ENCODE results near the gene IFT22.

Gene IFT22

GRCh38 chr7:101321491-101322401 lies at the start of gene IFT22:
IFT22 (minus strand) TSS chr7:101321812; CDS start chr7:101321709, 103 bp downstream.
- TF ChIP-seq, protein P1, sequence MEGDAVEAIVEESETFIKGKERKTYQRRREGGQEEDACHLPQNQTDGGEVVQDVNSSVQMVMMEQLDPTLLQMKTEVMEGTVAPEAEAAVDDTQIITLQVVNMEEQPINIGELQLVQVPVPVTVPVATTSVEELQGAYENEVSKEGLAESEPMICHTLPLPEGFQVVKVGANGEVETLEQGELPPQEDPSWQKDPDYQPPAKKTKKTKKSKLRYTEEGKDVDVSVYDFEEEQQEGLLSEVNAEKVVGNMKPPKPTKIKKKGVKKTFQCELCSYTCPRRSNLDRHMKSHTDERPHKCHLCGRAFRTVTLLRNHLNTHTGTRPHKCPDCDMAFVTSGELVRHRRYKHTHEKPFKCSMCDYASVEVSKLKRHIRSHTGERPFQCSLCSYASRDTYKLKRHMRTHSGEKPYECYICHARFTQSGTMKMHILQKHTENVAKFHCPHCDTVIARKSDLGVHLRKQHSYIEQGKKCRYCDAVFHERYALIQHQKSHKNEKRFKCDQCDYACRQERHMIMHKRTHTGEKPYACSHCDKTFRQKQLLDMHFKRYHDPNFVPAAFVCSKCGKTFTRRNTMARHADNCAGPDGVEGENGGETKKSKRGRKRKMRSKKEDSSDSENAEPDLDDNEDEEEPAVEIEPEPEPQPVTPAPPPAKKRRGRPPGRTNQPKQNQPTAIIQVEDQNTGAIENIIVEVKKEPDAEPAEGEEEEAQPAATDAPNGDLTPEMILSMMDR (IDR thresholded peaks at IDR 0.05; ENCODE audit: low read depth, low read length) = peak; percentile 55
- in situ Hi-C loops (cut with HindIII; ENCODE audit: low sequenced_read_pairs) = no loop called here
- peak within 1 kb of the TSS; percentile 79 for H3K4me3 ChIP-seq (ENCODE audit: low read depth, low read length)
- DNase-seq (ENCODE audit: low read depth, low spot score) = peak; percentile 86

DNA sequence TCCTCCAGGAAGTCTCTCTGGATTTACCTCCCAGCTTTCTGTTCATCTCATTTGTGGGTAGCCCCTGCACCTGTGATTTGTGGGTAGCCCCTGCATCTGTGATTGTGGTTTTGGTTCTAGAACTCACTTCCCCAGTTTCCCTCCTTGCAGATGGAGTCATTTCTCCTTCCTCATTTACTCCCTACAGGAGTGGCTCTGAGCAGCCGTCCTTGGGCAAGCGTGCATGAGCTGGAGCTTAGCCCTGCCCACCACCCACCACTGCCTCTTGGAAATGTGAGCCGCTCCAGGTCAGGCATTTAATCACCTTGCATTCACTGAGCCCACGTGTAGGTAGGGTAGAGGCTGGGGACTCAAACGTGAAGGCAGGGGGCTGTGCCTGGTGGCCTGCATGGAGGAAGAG lies 49.2 kb upstream of the IFT22 start:
- H3K4me3 ChIP-seq (ENCODE audit: low read depth, low read length) = no peak overlapping the region
- DNase-seq (ENCODE audit: low read depth, low spot score) = no peak
- in situ Hi-C loops (cut with HindIII; ENCODE audit: low sequenced_read_pairs) = no loop called here
- TF ChIP-seq, protein P1 (IDR thresholded peaks at IDR 0.05; ENCODE audit: low read depth, low read length) = no peak

- in situ Hi-C loops (cut with HindIII; ENCODE audit: low sequenced_read_pairs) = no loop called here
- no peak overlapping the region for H3K4me3 ChIP-seq (ENCODE audit: low read depth, low read length)
- DNase-seq (ENCODE audit: low read depth, low spot score) = no peak
- TF ChIP-seq, protein P1 (IDR thresholded peaks at IDR 0.05; ENCODE audit: low read depth, low read length) = no peak
These were observed 47.0 kb upstream of the IFT22 start for GRCh38 chr7:101368422-101369165.

- TF ChIP-seq, protein P1 (IDR thresholded peaks at IDR 0.05; ENCODE audit: low read depth, low read length) = no peak
- in situ Hi-C loops (cut with HindIII; ENCODE audit: low sequenced_read_pairs) = no loop called here
- no peak for DNase-seq (ENCODE audit: low read depth, low spot score)
- H3K4me3 ChIP-seq (ENCODE audit: low read depth, low read length) = no peak overlapping the region
These were observed 46.1 kb upstream of the IFT22 start for GRCh38 chr7:101367676-101368075.

DNA sequence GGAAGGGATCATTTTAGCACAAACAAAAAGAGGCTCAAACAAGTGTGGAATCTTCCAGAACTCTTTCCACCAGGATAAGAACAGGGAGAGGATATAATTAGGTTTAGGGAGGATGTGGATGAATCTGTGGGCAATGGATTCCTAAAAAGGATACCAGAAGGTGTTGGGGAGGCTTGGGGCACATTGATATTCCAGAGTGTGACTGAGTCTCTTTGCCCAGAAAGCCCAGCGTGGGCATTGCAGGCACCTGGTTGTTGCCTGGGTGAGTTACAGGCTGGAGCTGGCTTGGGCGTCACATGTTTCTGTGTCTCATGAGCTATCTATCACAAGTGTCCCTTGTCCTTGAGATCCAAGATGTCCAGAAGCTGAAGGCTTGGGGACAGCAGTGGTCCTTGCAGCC lies 44.3 kb upstream of the IFT22 start:
- in situ Hi-C loops (cut with HindIII; ENCODE audit: low sequenced_read_pairs) = no loop called here
- TF ChIP-seq, protein P1 (IDR thresholded peaks at IDR 0.05; ENCODE audit: low read depth, low read length) = no peak
- no peak overlapping the region for H3K4me3 ChIP-seq (ENCODE audit: low read depth, low read length)
- DNase-seq (ENCODE audit: low read depth, low spot score) = no peak

DNA sequence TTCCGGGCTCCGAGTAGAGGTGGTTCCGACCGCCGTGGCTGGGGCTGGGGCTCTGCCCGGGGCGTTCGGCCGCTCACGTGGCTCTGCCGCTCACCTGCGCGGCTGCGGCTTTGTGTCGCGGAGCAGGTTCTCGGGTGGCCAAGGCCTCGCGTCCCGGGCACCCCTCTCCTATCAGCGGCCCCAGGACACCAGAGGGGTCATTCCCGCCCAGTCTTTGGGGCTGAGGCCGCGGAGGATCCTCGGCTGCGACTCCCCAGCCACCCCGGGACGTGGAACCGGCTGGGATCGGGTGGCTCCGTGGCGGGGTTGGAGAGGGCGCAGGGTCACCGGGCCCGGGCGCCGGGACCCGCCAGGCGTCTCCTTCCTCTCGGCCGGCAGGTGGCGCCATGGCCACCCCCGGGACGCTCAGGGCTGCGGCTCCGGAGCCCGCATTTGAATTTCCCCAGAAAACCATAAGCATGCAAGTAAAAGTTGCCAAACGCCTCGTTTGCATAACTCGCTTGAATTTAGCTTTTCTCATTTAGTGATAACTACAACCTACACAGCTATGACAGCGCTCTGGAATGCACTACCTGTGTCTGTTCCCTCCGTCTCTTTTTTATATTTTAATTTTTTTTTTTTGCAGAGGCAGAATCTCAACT lies 42.2 kb upstream of the IFT22 start:
- in situ Hi-C loops (cut with HindIII; ENCODE audit: low sequenced_read_pairs) = no loop called here
- peak; percentile 49 for DNase-seq (ENCODE audit: low read depth, low spot score)
- TF ChIP-seq, protein P1 (IDR thresholded peaks at IDR 0.05; ENCODE audit: low read depth, low read length) = peak; percentile 85
- H3K4me3 ChIP-seq (ENCODE audit: low read depth, low read length) = peak overlapping the region; percentile 18
